NCI-H2081 (cell line): ENCODE results near the gene TPBGL.

Source experiments
- DNase-seq, 2 experiments: peaks; one replicate each; lab custom pipeline; 2025; lab: John Stamatoyannopoulos, UW

The TPBGL gene

DNA sequence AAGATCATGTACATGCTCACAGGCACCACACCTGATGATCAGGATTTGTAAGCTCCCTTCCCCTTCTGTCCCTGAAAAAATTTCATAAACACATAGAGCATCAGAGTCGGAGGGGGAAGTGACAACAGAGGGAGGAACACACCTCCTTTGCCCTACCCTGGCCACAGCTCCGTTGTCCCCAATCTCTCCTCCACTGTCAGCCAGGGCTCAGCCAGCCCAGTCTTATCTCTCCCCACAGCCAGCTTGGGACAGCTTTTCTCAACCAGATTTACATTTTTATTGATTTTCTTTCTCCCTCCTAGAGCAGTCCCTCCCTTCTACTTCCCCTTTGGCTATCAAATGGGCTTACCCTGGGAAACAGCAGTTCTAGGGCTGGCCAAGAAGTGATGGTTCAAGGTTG, 32.1 kb upstream of the TPBGL start:
- no peak for DNase-seq

GRCh38 chr11:75212411-75212810, 28.2 kb upstream of the TPBGL start:
- DNase-seq: no peak

GRCh38 chr11:75214411-75214821, 26.2 kb upstream of the TPBGL start:
- no peak for DNase-seq

DNA sequence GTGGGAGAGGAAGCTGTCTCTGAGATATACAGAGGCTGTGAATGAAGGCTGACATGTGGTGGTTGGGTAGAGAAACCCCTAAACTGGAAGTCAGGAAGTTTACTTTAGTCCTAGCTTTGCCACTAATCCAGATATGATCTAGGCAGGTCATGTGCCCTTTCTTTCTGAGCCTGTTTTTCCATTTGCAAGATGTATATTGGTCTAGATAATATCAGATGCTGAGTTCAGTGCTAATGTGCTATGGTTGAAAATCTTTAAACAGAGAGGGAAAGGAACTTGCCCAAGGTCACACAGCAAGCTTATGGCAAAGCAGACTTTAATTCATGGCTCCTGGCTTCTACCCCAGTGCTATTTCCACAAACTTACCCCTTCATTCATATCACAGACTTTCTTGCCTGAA, 25.7 kb upstream of the TPBGL start:
- DNase-seq: no peak

DNA sequence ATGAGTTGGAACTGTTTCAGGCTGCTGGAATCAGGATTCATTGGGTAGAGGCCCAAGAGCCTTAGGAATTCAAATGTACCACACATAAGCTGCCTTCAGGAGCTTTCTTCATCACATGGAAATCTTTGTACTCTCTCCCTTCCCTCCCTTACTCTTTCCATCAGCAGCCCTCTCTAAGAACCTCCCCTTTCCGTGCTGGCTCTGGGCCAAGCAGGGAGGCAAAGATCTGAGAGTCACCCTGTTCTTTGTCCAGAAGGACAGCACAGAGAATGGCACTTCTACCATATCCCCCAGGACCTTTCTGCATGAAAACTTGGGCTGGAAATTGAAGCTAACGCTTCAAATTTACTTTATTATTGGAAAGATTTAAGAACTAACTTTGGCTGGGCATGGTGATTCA, 20.7 kb upstream of the TPBGL start:
- no peak for DNase-seq

DNA sequence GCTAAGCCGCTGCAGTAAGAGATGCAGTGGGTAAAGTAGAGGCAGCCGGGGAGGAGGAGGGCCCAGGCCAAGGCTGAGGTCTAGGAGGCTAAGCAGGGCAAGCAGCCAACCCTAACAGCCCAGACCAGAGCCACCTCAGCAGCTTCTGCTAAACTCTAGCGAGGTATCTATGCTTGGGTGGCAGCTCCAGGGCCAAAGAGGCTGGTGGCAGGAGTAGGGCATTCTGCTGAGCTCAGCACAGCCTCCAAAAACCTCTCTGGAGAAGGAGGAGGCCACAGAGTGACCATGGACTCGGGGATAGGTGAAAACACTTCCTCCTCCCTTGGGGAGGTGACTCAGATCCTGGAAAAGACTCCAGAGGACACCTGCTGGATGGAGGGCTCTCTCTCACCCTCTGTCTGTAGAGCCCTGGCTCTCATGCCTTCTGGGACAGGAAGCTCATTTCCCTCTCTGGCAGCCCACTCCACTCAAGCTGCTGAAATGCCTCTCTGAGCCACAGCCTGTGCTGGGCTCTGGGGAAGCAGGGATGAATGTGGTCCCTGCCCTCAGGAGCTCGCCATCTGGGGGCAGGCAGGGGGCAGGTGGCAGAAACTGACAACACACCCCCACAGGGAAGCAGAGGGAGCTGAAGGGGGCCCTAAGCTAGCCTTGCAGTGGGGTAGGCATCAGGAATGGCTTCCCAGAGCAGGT, 16.5 kb upstream of the TPBGL start:
- DNase-seq: no peak

DNA sequence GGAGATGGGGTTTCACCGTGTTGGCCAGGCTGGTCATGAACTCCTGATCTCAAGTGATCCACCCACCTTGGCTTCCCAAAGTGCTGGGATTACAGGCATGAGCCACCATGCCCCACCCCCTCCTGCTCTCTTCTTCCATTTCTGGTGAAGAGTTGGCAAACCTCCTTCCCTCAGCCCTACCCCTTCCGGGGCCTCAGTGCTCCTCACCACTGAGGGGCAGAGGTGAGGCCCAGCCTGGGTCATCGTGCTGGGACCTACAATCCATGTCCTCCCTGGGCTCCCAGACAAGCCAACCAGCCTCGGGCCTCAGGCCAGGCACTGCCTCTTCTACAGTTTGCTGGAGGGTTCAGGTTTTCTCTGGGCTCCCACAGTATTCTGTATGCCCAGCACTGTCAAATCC, 14.8 kb upstream of the TPBGL start:
- no peak for DNase-seq

DNA sequence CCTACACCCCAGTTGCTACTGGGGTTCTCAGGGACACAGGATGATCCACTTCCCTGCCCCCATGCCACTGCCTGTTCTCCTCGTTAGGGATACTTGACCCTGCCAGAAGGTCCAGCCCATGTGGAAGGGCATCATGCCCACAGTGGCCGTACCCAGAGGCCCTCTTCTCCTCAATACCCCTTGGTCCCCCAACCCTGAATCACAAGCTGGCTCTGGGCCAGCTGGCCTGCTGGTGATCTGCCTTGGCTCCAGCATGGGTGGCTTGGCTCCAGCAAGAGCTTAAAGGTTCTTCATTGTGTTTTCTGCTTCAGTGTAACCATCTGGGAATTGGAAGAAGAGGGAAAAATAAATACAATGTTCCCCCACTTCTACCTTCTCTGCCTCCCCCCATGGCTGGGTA, 11.1 kb upstream of the TPBGL start:
- no peak for DNase-seq

DNA sequence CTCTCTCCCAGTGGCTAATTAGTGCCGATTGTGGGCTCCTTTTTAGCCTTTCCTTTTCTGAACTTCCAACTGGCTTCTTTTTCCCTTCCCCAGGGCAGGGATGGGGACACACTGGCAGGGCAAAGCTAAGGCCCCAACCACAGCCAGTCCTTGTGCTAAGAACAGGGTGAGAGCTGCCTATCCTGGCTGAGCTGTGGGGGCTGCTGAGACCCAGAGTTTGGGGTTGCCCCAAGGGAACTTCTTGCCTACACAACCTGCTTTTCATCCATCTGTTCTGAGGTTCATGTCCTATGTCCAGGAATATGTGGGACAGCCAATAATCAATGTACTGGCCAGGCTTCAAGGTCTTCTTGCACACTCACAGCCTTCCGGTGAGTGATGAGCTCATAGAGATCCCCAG, 10.0 kb upstream of the TPBGL start:
- DNase-seq: no peak

- no peak for DNase-seq
Measured at GRCh38 chr11:75233754-75234172, 6.8 kb upstream of the TPBGL start.

DNA sequence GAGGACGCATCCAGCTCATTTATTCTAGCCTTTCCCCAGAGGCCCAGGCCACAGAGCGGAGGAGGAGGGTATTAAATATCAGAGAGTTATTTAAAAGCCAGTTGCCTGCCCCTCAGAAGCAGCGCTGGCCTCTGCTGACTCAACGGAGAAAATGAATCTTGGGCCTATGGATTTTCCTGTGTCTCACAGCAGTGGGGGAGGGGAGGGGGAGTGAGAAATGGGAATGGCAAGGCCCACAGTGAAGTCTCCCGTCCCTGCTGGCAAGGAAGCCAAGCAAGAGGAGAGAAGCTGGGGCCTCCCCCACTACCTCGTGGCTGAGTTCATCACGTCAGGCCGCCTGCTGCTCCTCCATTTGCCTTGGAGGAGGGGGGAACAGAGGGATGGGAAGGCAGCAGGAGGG, 4.5 kb upstream of the TPBGL start:
- DNase-seq: no peak

DNA sequence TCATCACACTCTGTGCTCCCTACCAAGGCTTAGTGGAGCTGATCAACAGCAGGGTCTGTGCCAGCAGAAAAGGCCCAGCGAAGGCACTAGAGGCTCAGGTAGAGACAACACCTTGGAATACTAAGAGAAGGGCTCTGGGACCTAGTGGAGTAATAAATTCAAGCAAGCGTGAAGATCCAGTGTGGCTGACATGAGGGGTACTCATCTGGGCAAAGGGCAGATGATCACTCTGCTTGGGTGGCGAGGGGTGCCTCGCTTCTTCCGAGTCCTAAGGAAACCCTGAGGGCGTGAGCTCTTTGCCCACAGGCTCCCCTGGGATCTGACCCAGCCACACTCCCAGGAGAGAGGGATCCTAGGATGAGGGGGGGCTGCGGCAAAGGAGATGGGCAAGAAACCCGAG, 3.5 kb upstream of the TPBGL start:
- no peak for DNase-seq

DNA sequence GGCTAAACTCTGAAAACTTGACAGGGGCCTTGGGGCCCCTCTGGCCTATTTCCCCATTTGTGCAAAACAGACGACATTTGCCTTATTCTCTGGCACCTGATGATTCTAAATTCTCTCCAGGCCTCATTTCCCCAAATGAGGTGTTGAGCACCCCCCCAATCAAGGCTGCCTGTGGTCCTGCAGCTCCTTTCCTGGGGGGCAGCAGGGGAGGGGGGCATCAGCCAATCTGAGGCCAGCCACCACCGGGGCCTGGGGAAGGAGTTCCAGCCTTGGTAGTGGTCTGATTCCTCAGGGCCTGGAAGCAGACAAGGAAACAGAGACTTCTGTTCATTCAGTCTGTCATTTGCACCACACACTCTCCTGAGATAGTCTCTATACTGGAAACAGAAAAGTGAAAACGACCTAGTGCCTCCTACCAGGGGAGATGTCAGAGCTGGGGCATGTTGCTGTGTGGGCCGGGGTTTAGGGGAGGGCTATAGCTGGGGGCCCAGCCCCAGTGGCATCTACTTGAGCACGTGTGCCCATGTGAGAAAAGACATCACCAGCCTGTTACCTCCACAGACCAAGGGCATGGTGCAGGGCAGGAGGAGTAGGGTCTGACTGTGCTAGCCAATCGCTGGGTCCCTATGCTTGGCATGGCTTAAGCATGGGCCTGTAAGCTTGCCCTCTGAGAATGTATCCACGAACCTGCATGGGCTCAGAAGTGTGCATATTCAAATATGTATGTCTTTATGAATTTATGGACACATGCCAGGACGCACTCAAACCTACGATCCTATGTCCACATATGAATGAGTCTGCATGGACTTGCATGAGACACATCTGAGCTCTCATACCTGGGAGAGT, 1.8 kb upstream of the TPBGL start:
- DNase-seq: no peak

DNA sequence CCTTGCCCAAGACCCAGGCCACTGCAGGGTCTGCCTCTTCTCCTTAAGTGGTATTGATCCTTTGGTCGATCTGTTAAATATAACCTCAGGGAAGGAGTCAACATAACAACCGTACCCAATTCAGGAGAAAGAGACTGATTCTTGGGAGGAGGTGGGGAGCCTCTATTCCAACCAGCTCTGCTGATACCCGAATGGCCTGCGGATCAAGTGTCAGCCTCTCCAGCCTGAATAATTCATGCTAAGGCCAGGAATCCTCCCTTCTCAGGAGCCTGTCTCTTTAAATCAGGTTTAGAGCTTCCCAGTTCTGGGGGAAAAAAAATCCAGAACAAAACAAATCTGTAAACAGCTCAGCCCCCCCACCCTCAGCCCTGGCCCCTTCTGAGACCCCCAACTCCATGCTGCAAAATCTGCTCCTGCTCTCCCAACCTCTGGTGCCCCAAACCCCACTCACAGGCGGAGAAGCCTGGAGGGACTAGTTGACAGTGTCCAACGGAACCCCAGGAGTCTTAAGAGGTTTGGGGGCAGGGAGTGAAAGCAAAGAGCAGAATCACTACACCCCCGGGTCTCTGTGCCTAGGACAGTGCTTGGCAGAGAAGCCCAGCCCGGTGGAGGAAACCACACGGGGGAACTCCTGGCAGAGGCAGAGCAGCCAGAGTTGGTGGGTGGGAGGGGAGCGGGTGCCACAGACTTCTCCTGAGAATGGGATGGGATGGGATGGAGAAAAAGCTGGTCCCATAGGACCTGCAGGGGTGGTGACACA, 863 bp upstream of the TPBGL start:
- DNase-seq: no peak

DNA sequence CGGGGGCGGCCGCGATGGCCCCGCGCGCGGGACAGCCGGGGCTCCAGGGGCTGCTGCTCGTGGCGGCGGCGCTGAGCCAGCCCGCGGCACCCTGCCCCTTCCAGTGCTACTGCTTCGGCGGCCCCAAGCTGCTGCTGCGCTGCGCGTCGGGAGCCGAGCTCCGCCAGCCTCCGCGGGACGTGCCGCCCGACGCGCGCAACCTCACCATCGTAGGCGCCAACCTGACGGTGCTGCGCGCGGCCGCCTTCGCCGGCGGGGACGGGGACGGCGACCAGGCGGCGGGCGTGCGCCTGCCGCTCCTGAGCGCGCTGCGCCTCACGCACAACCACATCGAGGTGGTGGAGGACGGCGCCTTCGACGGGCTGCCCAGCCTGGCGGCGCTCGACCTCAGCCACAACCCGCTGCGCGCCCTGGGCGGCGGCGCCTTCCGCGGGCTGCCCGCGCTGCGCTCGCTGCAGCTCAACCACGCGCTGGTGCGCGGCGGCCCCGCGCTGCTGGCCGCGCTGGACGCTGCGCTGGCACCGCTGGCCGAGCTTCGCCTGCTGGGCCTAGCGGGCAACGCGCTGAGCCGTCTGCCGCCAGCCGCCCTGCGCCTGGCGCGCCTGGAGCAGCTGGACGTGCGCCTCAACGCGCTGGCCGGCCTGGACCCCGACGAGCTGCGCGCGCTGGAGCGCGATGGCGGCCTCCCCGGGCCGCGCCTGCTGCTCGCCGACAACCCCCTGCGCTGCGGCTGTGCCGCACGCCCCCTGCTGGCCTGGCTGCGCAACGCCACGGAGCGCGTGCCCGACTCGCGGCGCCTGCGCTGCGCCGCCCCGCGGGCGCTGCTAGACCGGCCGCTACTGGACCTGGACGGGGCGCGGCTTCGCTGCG, 697 bp downstream of the TPBGL start:
- peak; percentile 70 to 87 for DNase-seq

DNA sequence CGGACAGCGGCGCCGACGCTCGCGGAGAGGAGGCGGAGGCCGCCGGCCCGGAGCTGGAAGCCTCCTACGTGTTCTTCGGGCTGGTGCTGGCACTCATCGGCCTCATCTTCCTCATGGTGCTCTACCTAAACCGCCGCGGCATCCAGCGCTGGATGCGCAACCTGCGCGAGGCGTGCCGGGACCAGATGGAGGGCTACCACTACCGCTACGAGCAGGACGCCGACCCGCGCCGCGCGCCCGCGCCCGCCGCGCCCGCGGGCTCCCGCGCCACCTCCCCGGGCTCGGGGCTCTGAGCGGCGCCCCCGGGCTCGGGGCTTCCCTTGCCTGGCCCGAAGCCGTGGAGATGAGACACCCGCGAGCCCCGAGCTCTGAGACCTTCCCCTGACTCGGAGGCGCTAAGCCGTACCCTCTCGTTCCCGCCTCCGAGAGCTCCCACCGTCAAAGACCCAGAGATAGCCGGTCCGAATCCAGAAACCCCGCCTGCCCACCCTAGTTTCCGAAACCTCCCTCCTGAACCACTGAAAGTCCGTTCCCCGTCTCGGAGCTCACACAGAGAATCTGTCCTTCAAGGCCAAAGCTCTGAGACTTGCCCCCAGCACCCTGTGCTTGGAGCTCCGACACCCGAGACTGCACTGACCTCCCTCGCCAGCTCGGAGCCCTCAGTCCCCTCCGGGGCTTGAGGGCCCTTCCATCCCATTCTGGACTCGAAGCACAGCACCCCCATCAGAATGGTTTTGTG, 1.5 kb downstream of the TPBGL start:
- no peak for DNase-seq

DNA sequence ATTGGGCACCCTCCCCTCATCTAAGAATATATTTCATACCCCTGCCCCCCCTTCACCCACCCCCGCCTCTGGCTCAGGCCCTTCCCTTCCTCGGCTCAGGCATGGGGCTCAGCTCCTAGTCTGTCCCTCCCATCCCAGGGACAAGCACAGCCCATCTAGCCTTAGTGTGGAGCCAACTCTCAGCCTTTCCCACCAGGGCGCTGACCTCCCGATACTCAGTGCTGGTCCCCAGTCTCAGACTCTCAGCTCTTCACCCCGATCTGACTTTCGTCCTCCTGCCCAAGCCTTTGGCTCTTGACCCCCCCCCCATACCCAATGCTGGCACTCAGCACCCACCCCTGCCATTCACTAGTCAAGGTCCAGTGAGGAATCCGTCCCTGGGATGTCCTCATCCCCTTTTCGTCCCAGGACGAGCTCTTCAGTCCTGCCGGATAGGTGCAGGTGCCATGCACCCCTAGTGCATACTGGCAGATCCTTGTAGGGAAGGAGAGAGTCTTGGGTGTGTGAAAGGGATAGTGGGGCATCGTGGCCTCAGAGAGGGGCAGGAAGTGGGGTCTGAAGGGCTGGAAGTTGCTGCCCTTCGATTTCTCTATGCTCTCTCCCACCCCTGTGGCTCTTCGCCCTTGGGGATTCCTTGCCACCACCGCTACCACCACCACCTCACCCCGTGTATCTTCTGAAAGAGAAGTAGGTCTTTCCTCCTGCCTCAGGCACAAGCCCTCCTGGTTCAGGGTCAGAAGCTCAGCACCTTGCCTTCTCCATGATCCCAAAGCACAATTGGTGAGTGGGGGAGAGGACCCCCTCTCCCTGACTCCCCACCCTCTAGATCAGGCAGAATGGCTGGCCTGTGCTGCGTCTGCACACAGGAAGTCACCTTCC, 2.4 kb downstream of the TPBGL start:
- no peak for DNase-seq

DNA sequence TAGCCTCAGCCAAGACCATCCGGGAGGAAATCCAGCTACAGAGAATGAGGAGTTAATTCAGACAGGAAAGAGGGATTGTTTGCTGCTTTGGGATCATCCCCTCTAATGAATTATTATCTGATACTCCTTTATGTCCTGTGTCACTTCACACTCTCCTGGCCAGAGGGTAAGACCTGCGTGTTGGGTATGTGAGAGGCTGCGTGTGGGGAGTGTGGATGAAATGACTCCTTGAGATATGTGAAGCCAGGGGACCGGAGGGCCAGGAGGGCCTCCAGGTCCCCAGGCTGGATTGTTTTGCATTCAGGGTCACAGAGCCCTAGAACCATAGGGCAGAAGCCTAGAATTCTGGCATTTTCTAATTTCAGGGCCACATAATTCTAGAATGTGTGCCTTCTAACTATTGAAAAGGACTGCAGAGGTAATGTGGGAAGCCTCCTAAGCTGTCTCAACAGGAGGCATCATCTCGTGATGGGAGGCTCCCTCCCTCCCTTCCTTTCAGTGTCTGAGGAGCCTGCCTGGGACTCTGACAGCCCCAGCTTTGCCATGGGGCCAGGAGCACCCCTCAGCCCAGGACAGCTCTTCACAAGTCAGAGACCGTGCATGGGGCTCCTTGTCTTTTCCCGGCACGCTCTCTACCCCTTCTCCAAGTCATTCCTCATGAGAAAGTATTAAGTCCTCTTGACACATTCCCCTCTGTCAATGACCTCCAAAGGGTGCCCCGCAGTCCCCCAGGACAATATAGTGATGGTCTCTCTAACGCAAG, 3.7 kb downstream of the TPBGL start:
- no peak for DNase-seq

- no peak for DNase-seq
Measured at GRCh38 chr11:75245356-75246005, 4.9 kb downstream of the TPBGL start.
